ENCODE data around the gene WDR45.
"Not testable (repeated sequence)": the region's sequence is repeated elsewhere in the genome, so short reads cannot be mapped to it uniquely, and the experiment has no call there.

Gene WDR45

GRCh38 chrX:49079489-49080428, at the start of gene WDR45:
TSS of gene WDR45 (minus strand) at chrX:49079887. CDS start at chrX:49078095, 1,792 bp downstream.
- Histone ChIP-seq H3K4me3 (ENCODE audit: low read length) (peak within 1 kb of the TSS; percentile 82), H3K9me3 (ENCODE audit: control insufficient read depth, low read depth, low read length) (no peaks in the 10 kb centered on the region), H3K27ac (ENCODE audit: low read length) (no peak within 1 kb of the TSS), H3K27me3 (ENCODE audit: control insufficient read depth, insufficient read depth, low read length) (no peaks in the 10 kb centered on the region), H3K4me1 (ENCODE audit: control insufficient read depth, low read depth, low read length) (no peaks in the 10 kb centered on the region), H3K9ac (ENCODE audit: low read length) (peak within 1 kb of the TSS; percentile 69), H3K36me3 (ENCODE audit: control insufficient read depth, low read depth, low read length) (no peaks in the 10 kb centered on the region)

GRCh38 chrX:49129427-49129826, 49.7 kb upstream of the WDR45 start:
- Histone ChIP-seq H3K27ac (ENCODE audit: low read length) (no peak overlapping the region), H3K4me3 (ENCODE audit: low read length) (no peak overlapping the region), H3K36me3 (ENCODE audit: control insufficient read depth, low read depth, low read length) (no peaks in the 10 kb centered on the region), H3K4me1 (ENCODE audit: control insufficient read depth, low read depth, low read length) (no peaks in the 10 kb centered on the region), H3K9ac (ENCODE audit: low read length) (no peak overlapping the region), H3K27me3 (ENCODE audit: control insufficient read depth, insufficient read depth, low read length) (no peaks in the 10 kb centered on the region), H3K9me3 (ENCODE audit: control insufficient read depth, low read depth, low read length) (peaks cover 3% of the 10 kb centered on the region)

- not testable (repeated sequence) for H3K4me3 ChIP-seq (ENCODE audit: low read length); H3K9me3 ChIP-seq (ENCODE audit: control insufficient read depth, low read depth, low read length)
Measured at GRCh38 chrX:49127742-49128258, 48.1 kb upstream of the WDR45 start.

GRCh38 chrX:49122499-49122898, 42.8 kb upstream of the WDR45 start:
- Histone ChIP-seq H3K27ac (ENCODE audit: low read length) (no peak overlapping the region), H3K36me3 (ENCODE audit: control insufficient read depth, low read depth, low read length) (peaks cover 2% of the 10 kb centered on the region), H3K27me3 (ENCODE audit: control insufficient read depth, insufficient read depth, low read length) (no peaks in the 10 kb centered on the region), H3K4me3 (ENCODE audit: low read length) (peak overlapping the region; percentile 68), H3K9me3 (ENCODE audit: control insufficient read depth, low read depth, low read length) (no peaks in the 10 kb centered on the region), H3K9ac (ENCODE audit: low read length) (no peak overlapping the region), H3K4me1 (ENCODE audit: control insufficient read depth, low read depth, low read length) (no peaks in the 10 kb centered on the region)

More at GRCh38 chrX:49127742-49128258, 48.1 kb upstream of the WDR45 start:
- not testable (repeated sequence) for H3K27me3 ChIP-seq (ENCODE audit: control insufficient read depth, insufficient read depth, low read length); H3K27ac ChIP-seq (ENCODE audit: low read length); H3K4me1 ChIP-seq (ENCODE audit: control insufficient read depth, low read depth, low read length); H3K36me3 ChIP-seq (ENCODE audit: control insufficient read depth, low read depth, low read length); H3K9ac ChIP-seq (ENCODE audit: low read length)

DNA sequence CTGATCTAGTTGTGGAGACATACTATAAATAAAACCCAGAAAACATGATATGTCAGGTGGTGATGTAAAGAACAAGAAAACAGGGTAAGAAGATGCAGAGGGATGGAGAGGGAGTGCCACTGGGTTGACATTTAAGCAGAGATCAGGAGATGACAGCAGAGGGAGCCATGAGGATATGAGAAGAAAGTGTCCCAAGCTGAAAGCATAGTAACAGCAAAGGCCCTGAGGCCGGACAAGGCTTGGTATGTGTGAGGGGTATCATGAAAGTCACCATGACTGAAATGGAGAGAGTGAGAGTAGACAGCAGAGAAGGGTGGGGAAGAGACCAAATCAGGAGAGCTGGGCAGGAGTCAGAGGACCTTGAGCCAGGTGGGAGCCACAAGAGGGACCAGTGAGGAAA, 40.4 kb upstream of the WDR45 start:
- peaks cover 8% of the 10 kb centered on the region for H3K36me3 ChIP-seq (ENCODE audit: control insufficient read depth, low read depth, low read length)
- H3K27me3 ChIP-seq (ENCODE audit: control insufficient read depth, insufficient read depth, low read length): no peaks in the 10 kb centered on the region
- no peak overlapping the region for H3K27ac ChIP-seq (ENCODE audit: low read length)
- H3K9me3 ChIP-seq (ENCODE audit: control insufficient read depth, low read depth, low read length): no peaks in the 10 kb centered on the region
- no peak overlapping the region for H3K9ac ChIP-seq (ENCODE audit: low read length)
- H3K4me1 ChIP-seq (ENCODE audit: control insufficient read depth, low read depth, low read length): no peaks in the 10 kb centered on the region
- no peak overlapping the region for H3K4me3 ChIP-seq (ENCODE audit: low read length)

- no peak overlapping the region for H3K27ac ChIP-seq (ENCODE audit: low read length)
- peaks cover 18% of the 10 kb centered on the region for H3K36me3 ChIP-seq (ENCODE audit: control insufficient read depth, low read depth, low read length)
- H3K9me3 ChIP-seq (ENCODE audit: control insufficient read depth, low read depth, low read length): peaks cover 3% of the 10 kb centered on the region
Measured at GRCh38 chrX:49117581-49117980, 37.9 kb upstream of the WDR45 start.

GRCh38 chrX:49116716-49117115, 37.0 kb upstream of the WDR45 start:
- H3K27me3 ChIP-seq (ENCODE audit: control insufficient read depth, insufficient read depth, low read length): no peaks in the 10 kb centered on the region
- H3K4me3 ChIP-seq (ENCODE audit: low read length): no peak overlapping the region
- H3K9ac ChIP-seq (ENCODE audit: low read length): no peak overlapping the region
- H3K4me1 ChIP-seq (ENCODE audit: control insufficient read depth, low read depth, low read length): no peaks in the 10 kb centered on the region
- H3K9me3 ChIP-seq (ENCODE audit: control insufficient read depth, low read depth, low read length): peaks cover 3% of the 10 kb centered on the region
- H3K36me3 ChIP-seq (ENCODE audit: control insufficient read depth, low read depth, low read length): peaks cover 22% of the 10 kb centered on the region
- H3K27ac ChIP-seq (ENCODE audit: low read length): no peak overlapping the region

More at GRCh38 chrX:49117581-49117980, 37.9 kb upstream of the WDR45 start:
- H3K27me3 ChIP-seq (ENCODE audit: control insufficient read depth, insufficient read depth, low read length): no peaks in the 10 kb centered on the region
- H3K4me1 ChIP-seq (ENCODE audit: control insufficient read depth, low read depth, low read length): no peaks in the 10 kb centered on the region
- no peak overlapping the region for H3K9ac ChIP-seq (ENCODE audit: low read length)
- H3K4me3 ChIP-seq (ENCODE audit: low read length): no peak overlapping the region

- peaks cover 3% of the 10 kb centered on the region for H3K9me3 ChIP-seq (ENCODE audit: control insufficient read depth, low read depth, low read length)
- no peaks in the 10 kb centered on the region for H3K27me3 ChIP-seq (ENCODE audit: control insufficient read depth, insufficient read depth, low read length)
- H3K27ac ChIP-seq (ENCODE audit: low read length): no peak overlapping the region
- peaks cover 22% of the 10 kb centered on the region for H3K36me3 ChIP-seq (ENCODE audit: control insufficient read depth, low read depth, low read length)
- H3K4me1 ChIP-seq (ENCODE audit: control insufficient read depth, low read depth, low read length): no peaks in the 10 kb centered on the region
- no peak overlapping the region for H3K9ac ChIP-seq (ENCODE audit: low read length)
- no peak overlapping the region for H3K4me3 ChIP-seq (ENCODE audit: low read length)
Measured at GRCh38 chrX:49116076-49116475, 36.4 kb upstream of the WDR45 start.

DNA sequence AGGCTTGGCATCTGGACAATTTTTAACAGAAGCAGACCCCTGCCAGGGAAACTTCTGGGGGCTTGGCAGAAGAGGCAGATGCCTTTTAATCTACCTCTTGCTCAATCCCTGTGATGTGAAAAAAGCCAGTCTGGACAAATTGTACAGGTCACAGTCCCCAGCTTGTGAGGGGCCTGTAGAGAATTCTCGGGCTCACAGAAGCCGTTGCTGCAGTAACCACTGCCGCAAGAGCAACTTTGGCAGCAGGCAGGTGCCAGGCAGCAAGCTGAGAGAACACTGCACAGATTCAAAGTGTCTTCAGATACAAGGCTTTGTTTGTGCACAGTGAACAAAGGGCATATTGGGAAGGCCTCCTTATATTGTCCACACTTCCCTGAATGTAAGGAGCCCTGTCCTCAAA, 32.1 kb upstream of the WDR45 start:
- Histone ChIP-seq H3K4me1 (ENCODE audit: control insufficient read depth, low read depth, low read length) (no peaks in the 10 kb centered on the region), H3K9me3 (ENCODE audit: control insufficient read depth, low read depth, low read length) (peaks cover 8% of the 10 kb centered on the region), H3K27ac (ENCODE audit: low read length) (no peak overlapping the region), H3K9ac (ENCODE audit: low read length) (no peak overlapping the region), H3K27me3 (ENCODE audit: control insufficient read depth, insufficient read depth, low read length) (no peaks in the 10 kb centered on the region), H3K4me3 (ENCODE audit: low read length) (no peak overlapping the region), H3K36me3 (ENCODE audit: control insufficient read depth, low read depth, low read length) (peaks cover 20% of the 10 kb centered on the region)

- no peaks in the 10 kb centered on the region for H3K27me3 ChIP-seq (ENCODE audit: control insufficient read depth, insufficient read depth, low read length)
- H3K9me3 ChIP-seq (ENCODE audit: control insufficient read depth, low read depth, low read length): peaks cover 11% of the 10 kb centered on the region
- no peak overlapping the region for H3K9ac ChIP-seq (ENCODE audit: low read length)
- no peak overlapping the region for H3K27ac ChIP-seq (ENCODE audit: low read length)
- H3K36me3 ChIP-seq (ENCODE audit: control insufficient read depth, low read depth, low read length): peaks cover 14% of the 10 kb centered on the region
- H3K4me3 ChIP-seq (ENCODE audit: low read length): no peak overlapping the region
- H3K4me1 ChIP-seq (ENCODE audit: control insufficient read depth, low read depth, low read length): no peaks in the 10 kb centered on the region
Measured at GRCh38 chrX:49110417-49110816, 30.7 kb upstream of the WDR45 start.

- no peaks in the 10 kb centered on the region for H3K27me3 ChIP-seq (ENCODE audit: control insufficient read depth, insufficient read depth, low read length)
- peaks cover 11% of the 10 kb centered on the region for H3K9me3 ChIP-seq (ENCODE audit: control insufficient read depth, low read depth, low read length)
- H3K4me3 ChIP-seq (ENCODE audit: low read length): no peak overlapping the region
- H3K4me1 ChIP-seq (ENCODE audit: control insufficient read depth, low read depth, low read length): no peaks in the 10 kb centered on the region
- H3K9ac ChIP-seq (ENCODE audit: low read length): no peak overlapping the region
- peaks cover 10% of the 10 kb centered on the region for H3K36me3 ChIP-seq (ENCODE audit: control insufficient read depth, low read depth, low read length)
- H3K27ac ChIP-seq (ENCODE audit: low read length): no peak overlapping the region
Measured at GRCh38 chrX:49108641-49109040, 29.0 kb upstream of the WDR45 start.

DNA sequence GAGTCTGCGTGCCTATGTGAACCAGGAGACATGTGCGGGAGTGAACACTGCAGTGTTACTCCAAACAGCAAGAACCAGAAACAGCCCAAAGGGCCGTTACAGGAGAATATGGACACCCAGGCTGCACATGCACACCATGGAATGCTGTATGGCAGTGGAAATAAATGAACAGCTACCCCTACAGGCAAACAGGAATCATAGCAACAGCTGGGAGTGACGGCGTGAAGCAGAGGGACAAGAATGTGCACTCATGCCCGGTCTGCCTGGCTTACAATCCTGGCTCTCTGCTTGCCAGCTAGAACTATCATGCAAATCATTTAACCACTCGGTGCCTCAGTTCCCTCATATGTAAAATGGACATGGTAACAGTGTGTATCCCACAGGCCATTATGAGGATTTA, 27.2 kb upstream of the WDR45 start:
- H3K4me3 ChIP-seq (ENCODE audit: low read length): no peak overlapping the region
- H3K27ac ChIP-seq (ENCODE audit: low read length): no peak overlapping the region
- H3K36me3 ChIP-seq (ENCODE audit: control insufficient read depth, low read depth, low read length): peaks cover 2% of the 10 kb centered on the region
- no peaks in the 10 kb centered on the region for H3K4me1 ChIP-seq (ENCODE audit: control insufficient read depth, low read depth, low read length)
- H3K9ac ChIP-seq (ENCODE audit: low read length): no peak overlapping the region
- H3K9me3 ChIP-seq (ENCODE audit: control insufficient read depth, low read depth, low read length): peaks cover 13% of the 10 kb centered on the region
- H3K27me3 ChIP-seq (ENCODE audit: control insufficient read depth, insufficient read depth, low read length): no peaks in the 10 kb centered on the region

Data from iPS-18a (cell line).